MM.1S (cell line): Measurements from ENCODE around the gene TBC1D14.
"Not testable (repeated sequence)": the region's sequence is repeated elsewhere in the genome, so short reads cannot be mapped to it uniquely, and the experiment has no call there.

Experiments
- DNase-seq: peaks from one replicate; pipeline ENCODE4 v3.0.0-alpha.2; 2015
- H2AFZ ChIP-seq: fragments of 300-600 bp; sonication (generic); 2 replicates; pipeline ENCODE4 v1.6.0; 2016; ENCODE audit warnings: antibody characterized with exemption, low read length
- H3F3A ChIP-seq: fragments of 300-600 bp; sonication (generic); 2 replicates; pipeline ENCODE4 v1.6.1; 2016; ENCODE audit warnings: mild to moderate bottlenecking, antibody characterized with exemption, low read length, moderate library complexity, mixed read lengths; ENCODE audit not compliant: insufficient read depth
- H3K27ac ChIP-seq: fragments of 300-600 bp; sonication (generic); 2 replicates; pipeline ENCODE4 v1.5.1; 2016; ENCODE audit warnings: mild to moderate bottlenecking, low read length
- H3K27me3 ChIP-seq: fragments of 300-600 bp; sonication (generic); replicated peaks from 2 replicates; pipeline ENCODE4 v1.6.0; 2016; ENCODE audit warnings: low read length; ENCODE audit not compliant: insufficient read depth
- H3K36me3 ChIP-seq: fragments of 300-600 bp; sonication (generic); replicated peaks from 2 replicates; pipeline ENCODE4 v1.6.1; 2016; ENCODE audit warnings: mild to moderate bottlenecking, low read length, mixed read lengths; ENCODE audit not compliant: insufficient read depth
- H3K4me1 ChIP-seq: fragments of 300-600 bp; sonication (generic); 2 replicates; pipeline ENCODE4 v1.6.1; 2016; ENCODE audit warnings: low read length, mixed read lengths
- H3K4me2 ChIP-seq: fragments of 300-600 bp; sonication (generic); 2 replicates; pipeline ENCODE4 v1.6.0; 2016; ENCODE audit warnings: low read depth, low read length
- H3K4me3 ChIP-seq: fragments of 300-600 bp; sonication (generic); 2 replicates; pipeline ENCODE4 v1.5.1; 2016; ENCODE audit warnings: low read length, mixed read lengths
- H3K79me2 ChIP-seq: fragments of 300-600 bp; sonication (generic); 2 replicates; pipeline ENCODE4 v1.6.1; 2016; ENCODE audit warnings: mixed run types, low read length, mixed read lengths
- H3K9ac ChIP-seq: fragments of 300-600 bp; sonication (generic); 2 replicates; pipeline ENCODE4 v1.6.1; 2016; ENCODE audit warnings: low read length, mixed read lengths
- H3K9me2 ChIP-seq: fragments of 300-600 bp; sonication (generic); replicated peaks from 2 replicates; pipeline ENCODE4 v1.6.1; 2016; ENCODE audit warnings: mild to moderate bottlenecking, low read length, mixed read lengths; ENCODE audit not compliant: insufficient read depth
- H3K9me3 ChIP-seq: fragments of 300-600 bp; sonication (generic); replicated peaks from 2 replicates; pipeline ENCODE4 v1.6.1; 2016; ENCODE audit warnings: mild to moderate bottlenecking, low read length, mixed read lengths; ENCODE audit not compliant: insufficient read depth
- H4K20me1 ChIP-seq: fragments of 300-600 bp; sonication (generic); 2 replicates; pipeline ENCODE4 v1.6.1; 2016; ENCODE audit warnings: mild to moderate bottlenecking, low read length, moderate library complexity, mixed read lengths; ENCODE audit not compliant: insufficient read depth
- CTCF ChIP-seq: fragments of 300-600 bp; sonication (generic); IDR thresholded peaks from 2 replicates; pipeline ENCODE4 v1.5.1; 2016; ENCODE audit warnings: antibody characterized with exemption, low read length, mixed read lengths
- EZH2 ChIP-seq: fragments of 300-600 bp; sonication (generic); optimal IDR thresholded peaks from 2 replicates; pipeline ENCODE3; 2017; ENCODE audit warnings: low read depth, mild to moderate bottlenecking, antibody characterized with exemption, low read length, mixed read lengths
- EZH2phosphoT487 ChIP-seq: fragments of 300-600 bp; sonication (generic); IDR thresholded peaks from 2 replicates; pipeline ENCODE4 v1.6.1; 2018; ENCODE audit warnings: antibody characterized with exemption, low read length

Gene TBC1D14

DNA sequence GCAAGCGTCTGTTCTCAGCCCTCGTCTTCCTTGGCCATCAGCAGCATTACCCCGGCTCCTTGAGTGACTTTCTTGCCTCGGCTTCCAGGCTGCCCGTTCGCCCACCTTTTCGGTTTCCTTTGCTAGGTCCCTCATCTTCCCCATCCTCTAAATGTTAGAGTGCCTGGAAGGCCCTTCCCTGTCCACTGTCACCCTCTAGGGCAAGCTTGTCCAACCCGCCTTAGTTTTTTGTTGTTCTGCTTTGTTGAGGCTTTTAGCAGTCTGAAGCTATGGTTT, 62.7 kb downstream of the TBC1D14 start:
- Histone ChIP-seq H3K4me3 (no peak overlapping the region), H3K4me1 (peaks cover 4% of the 10 kb centered on the region), H2AFZ (no peak overlapping the region), H3K9me3 (no peaks in the 10 kb centered on the region), H3K79me2 (no peaks in the 10 kb centered on the region), H3K4me2 (no peak overlapping the region), H3K27me3 (no peaks in the 10 kb centered on the region), H3K9me2 (no peaks in the 10 kb centered on the region), H3K9ac (no peak overlapping the region), H4K20me1 (no peaks in the 10 kb centered on the region), H3K27ac (no peak overlapping the region), H3K36me3 (no peaks in the 10 kb centered on the region), H3F3A (no peaks in the 10 kb centered on the region)
- TF ChIP-seq CTCF (no peak), EZH2phosphoT487 (no peak), EZH2 (no peak)
- DNase-seq: no peak

GRCh38 chr4:6972911-6973310, 63.3 kb downstream of the TBC1D14 start:
- DNase-seq: no peak
- no peak overlapping the region for H3K9ac ChIP-seq
- no peaks in the 10 kb centered on the region for H3K9me3 ChIP-seq

GRCh38 chr4:6974138-6974848, 64.7 kb downstream of the TBC1D14 start:
- no peak overlapping the region for H3K9ac ChIP-seq

More at GRCh38 chr4:6972911-6973310, 63.3 kb downstream of the TBC1D14 start:
- H2AFZ ChIP-seq: no peak overlapping the region
- H3K4me3 ChIP-seq: no peak overlapping the region
- H4K20me1 ChIP-seq: no peaks in the 10 kb centered on the region
- no peak overlapping the region for H3K27ac ChIP-seq
- H3K4me2 ChIP-seq: no peak overlapping the region
- no peaks in the 10 kb centered on the region for H3F3A ChIP-seq
- no peaks in the 10 kb centered on the region for H3K36me3 ChIP-seq
- H3K79me2 ChIP-seq: no peaks in the 10 kb centered on the region
- H3K9me2 ChIP-seq: no peaks in the 10 kb centered on the region
- H3K27me3 ChIP-seq: no peaks in the 10 kb centered on the region
- TF ChIP-seq EZH2phosphoT487: no peak
- no peak for TF ChIP-seq EZH2
- TF ChIP-seq CTCF: no peak
- peaks cover 4% of the 10 kb centered on the region for H3K4me1 ChIP-seq

GRCh38 chr4:6977846-6978245, 68.2 kb downstream of the TBC1D14 start:
- not testable (repeated sequence) for H3K4me2 ChIP-seq, H3K27ac ChIP-seq, H3F3A ChIP-seq, H3K9me3 ChIP-seq, H3K9me2 ChIP-seq, H3K36me3 ChIP-seq, H3K27me3 ChIP-seq, H3K4me1 ChIP-seq, H4K20me1 ChIP-seq, DNase-seq, H3K4me3 ChIP-seq, H2AFZ ChIP-seq, H3K79me2 ChIP-seq, H3K9ac ChIP-seq

More at GRCh38 chr4:6974138-6974848, 64.7 kb downstream of the TBC1D14 start:
- Histone ChIP-seq H3K4me3 (no peak overlapping the region), H3K4me2 (no peak overlapping the region), H4K20me1 (no peaks in the 10 kb centered on the region), H3K9me2 (no peaks in the 10 kb centered on the region), H3K79me2 (no peaks in the 10 kb centered on the region), H3K27me3 (no peaks in the 10 kb centered on the region), H3F3A (no peaks in the 10 kb centered on the region), H3K9me3 (no peaks in the 10 kb centered on the region), H2AFZ (no peak overlapping the region), H3K36me3 (no peaks in the 10 kb centered on the region), H3K27ac (no peak overlapping the region), H3K4me1 (peaks cover 4% of the 10 kb centered on the region)
- TF ChIP-seq EZH2phosphoT487 (no peak), CTCF (peak; percentile 95)
- DNase-seq: peak; percentile 78
